Caco-2 (cell line): Measurements from ENCODE around the gene PIGO. TPM values are rescaled to one million over a fixed set of nuclear protein-coding genes. Genes with fewer than 3 reads are reported as not detected.
A peak's percentile ranks its signal among the peaks of the same experiment; 100 is the strongest.

Experiments
- BruUV-seq: library from RNA; stranded (reverse); fragments of 400-500 nt; replicated peaks from 2 replicates; lab custom pipeline; 2021; lab: Mats Ljungman, UMichigan
- CTCF ChIA-PET: fragments of 300-600 bp; sonication (Branson Sonifier 250); formaldehyde crosslinking; loops from one replicate; lab custom pipeline; 2022; ENCODE audit warnings: antibody characterized with exemption; lab: Charles Lee
- POLR2A ChIA-PET: fragments of 300-600 bp; sonication (Branson Sonifier 250); formaldehyde crosslinking; loops from one replicate; lab custom pipeline; 2022; ENCODE audit warnings: antibody characterized with exemption; lab: Charles Lee
- DNase-seq, 2 experiments: peaks; one replicate each; pipeline versions ENCODE4 v3.0.0 to v3.0.0-alpha.2; 2020 to 2022
- H3K27me3 ChIP-seq: replicated peaks from 2 replicates; pipeline ENCODE4 v1.6.0; 2011; ENCODE audit warnings: low read length; ENCODE audit not compliant: control insufficient read depth, insufficient read depth
- H3K36me3 ChIP-seq: 2 replicates; pipeline ENCODE4 v1.5.1; 2011; ENCODE audit warnings: low read length; ENCODE audit not compliant: control insufficient read depth, insufficient read depth
- H3K4me1 ChIP-seq: fragments of 250-450 bp; sonication (Bioruptor Pico); 2 replicates; pipeline ENCODE4 v1.5.1; 2020; ENCODE audit warnings: mild to moderate bottlenecking
- H3K4me3 ChIP-seq: 2 replicates; pipeline ENCODE4 v1.5.1; 2011; ENCODE audit warnings: low read depth, mild to moderate bottlenecking, control low read depth, low read length
- H3K9me3 ChIP-seq: fragments of 250-450 bp; sonication (Bioruptor Pico); 2 replicates; pipeline ENCODE4 v1.5.1; 2020; ENCODE audit warnings: mild to moderate bottlenecking, moderate library complexity
- H3K27ac Mint-ChIP-seq: one replicate; pipeline ENCODE4 v1.8.0; 2022; ENCODE audit warnings: mixed read lengths; ENCODE audit not compliant: unreplicated experiment
- H3K27me3 Mint-ChIP-seq: one replicate; pipeline ENCODE4 v1.8.0; 2022; ENCODE audit warnings: mixed read lengths; ENCODE audit not compliant: insufficient read depth, unreplicated experiment
- H3K36me3 Mint-ChIP-seq: one replicate; pipeline ENCODE4 v1.8.0; 2022; ENCODE audit warnings: mild to moderate bottlenecking, mixed read lengths; ENCODE audit not compliant: insufficient read depth, unreplicated experiment
- H3K4me1 Mint-ChIP-seq: one replicate; pipeline ENCODE4 v1.8.0; 2022; ENCODE audit warnings: low read depth, mixed read lengths; ENCODE audit not compliant: unreplicated experiment
- H3K4me3 Mint-ChIP-seq: one replicate; pipeline ENCODE4 v1.8.0; 2022; ENCODE audit warnings: mild to moderate bottlenecking, moderate library complexity, mixed read lengths; ENCODE audit not compliant: unreplicated experiment
- H3K9me3 Mint-ChIP-seq: one replicate; pipeline ENCODE4 v1.8.0; 2022; ENCODE audit warnings: mixed read lengths; ENCODE audit not compliant: unreplicated experiment
- intact Hi-C: fragments of 100-400 bp; cut with micrococcal nuclease; formaldehyde crosslinking; loops from one replicate; pipeline ENCODE4 v1.10.0; 2022; ENCODE audit not compliant: unreplicated experiment
- total RNA-seq: library from RNA; stranded (reverse); gene quantifications from 2 replicates; pipeline ENCODE4 v1.2.3, GENCODE V29; 2022
- TF ChIP-seq, protein P1 (sequence below), 2 experiments: fragments of 200-600 bp in 1 of 2; IDR thresholded peaks; 1 replicate in 1 of 2; 2 replicates in 1 of 2; pipeline versions ENCODE4 v1.5.1 to v1.8.0; 2011 to 2022; ENCODE audit warnings: antibody characterized with exemption in 1 of 2, control low read depth in 1 of 2, inconsistent platforms in 1 of 2, low read depth in 1 of 2, low read length in 1 of 2, mild to moderate bottlenecking in 1 of 2, moderate library complexity in 1 of 2; ENCODE audit not compliant: insufficient read depth in 1 of 2, severe bottlenecking in 1 of 2, unreplicated experiment in 1 of 2

The PIGO gene
- total RNA-seq, 1 experiment from 2014 or later, result 38.7 TPM

- peaks cover 22% of the 10 kb centered on the region for H3K4me1 Mint-ChIP-seq
- H3K4me1 ChIP-seq, result peaks cover 25% of the 10 kb centered on the region
- CTCF ChIA-PET, result interaction anchor here (0.6 to 3.0 kb wide), 14 partner anchors 10 to 478 kb away, joined by 3 to 54 read pairs (median 4); partner anchors contain the start of genes SIGMAR1, STOML2, UNC13B and VCP
- H3K4me3 Mint-ChIP-seq, result peak within 1 kb of the TSS; percentile 91
- no TSS peak for BruUV-seq
- POLR2A ChIA-PET, result interaction anchor here (0.5 to 3.3 kb wide), 8 partner anchors 13 to 143 kb away, joined by 3 to 26 read pairs (median 6); partner anchors contain the start of genes FANCG, PIGO, STOML2 and UNC13B
- H3K9me3 ChIP-seq, result no peaks in the 10 kb centered on the region
- H3K4me3 ChIP-seq, result peak within 1 kb of the TSS; percentile 92
- H3K36me3 Mint-ChIP-seq, result peaks cover 23% of the 10 kb centered on the region
- no peaks in the 10 kb centered on the region for H3K27me3 ChIP-seq
- no peaks in the 10 kb centered on the region for H3K27me3 Mint-ChIP-seq
- intact Hi-C loops, result loop anchor here (1.0 to 10.0 kb wide), 7 partner anchors 13 to 619 kb away; partner anchors contain the start of genes CREB3, STOML2 and TLN1
- H3K36me3 ChIP-seq, result no peaks in the 10 kb centered on the region
- peak; percentile 98 to 99 for DNase-seq
- H3K9me3 Mint-ChIP-seq, result no peaks in the 10 kb centered on the region
- TF ChIP-seq, protein P1, sequence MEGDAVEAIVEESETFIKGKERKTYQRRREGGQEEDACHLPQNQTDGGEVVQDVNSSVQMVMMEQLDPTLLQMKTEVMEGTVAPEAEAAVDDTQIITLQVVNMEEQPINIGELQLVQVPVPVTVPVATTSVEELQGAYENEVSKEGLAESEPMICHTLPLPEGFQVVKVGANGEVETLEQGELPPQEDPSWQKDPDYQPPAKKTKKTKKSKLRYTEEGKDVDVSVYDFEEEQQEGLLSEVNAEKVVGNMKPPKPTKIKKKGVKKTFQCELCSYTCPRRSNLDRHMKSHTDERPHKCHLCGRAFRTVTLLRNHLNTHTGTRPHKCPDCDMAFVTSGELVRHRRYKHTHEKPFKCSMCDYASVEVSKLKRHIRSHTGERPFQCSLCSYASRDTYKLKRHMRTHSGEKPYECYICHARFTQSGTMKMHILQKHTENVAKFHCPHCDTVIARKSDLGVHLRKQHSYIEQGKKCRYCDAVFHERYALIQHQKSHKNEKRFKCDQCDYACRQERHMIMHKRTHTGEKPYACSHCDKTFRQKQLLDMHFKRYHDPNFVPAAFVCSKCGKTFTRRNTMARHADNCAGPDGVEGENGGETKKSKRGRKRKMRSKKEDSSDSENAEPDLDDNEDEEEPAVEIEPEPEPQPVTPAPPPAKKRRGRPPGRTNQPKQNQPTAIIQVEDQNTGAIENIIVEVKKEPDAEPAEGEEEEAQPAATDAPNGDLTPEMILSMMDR (IDR thresholded peaks at IDR 0.05; ENCODE audit: insufficient read depth in 1 of 2, low read depth in 1 of 2, low read length in 1 of 2, severe bottlenecking in 1 of 2, unreplicated experiment in 1 of 2), result no peak
- H3K27ac Mint-ChIP-seq, result peak within 1 kb of the TSS; percentile 68
These were observed 19.5 kb upstream of the PIGO start, which contains the start of gene ATOSB for GRCh38 chr9:35115680-35116538. Gene ATOSB, minus strand, starts transcription at chr9:35115862. Its CDS starts 7,588 bp downstream, at chr9:35108274.

GRCh38 chr9:35114840-35115628, 18.6 kb upstream of the PIGO start:
- TF ChIP-seq, protein P1 (IDR thresholded peaks at IDR 0.05; ENCODE audit: insufficient read depth in 1 of 2, low read depth in 1 of 2, low read length in 1 of 2, severe bottlenecking in 1 of 2, unreplicated experiment in 1 of 2), result no peak

More at GRCh38 chr9:35114840-35115628, 18.6 kb upstream of the PIGO start:
- Mint-ChIP-seq H3K9me3 (no peaks in the 10 kb centered on the region), H3K36me3 (peaks cover 23% of the 10 kb centered on the region), H3K27ac (peak overlapping the region; percentile 68), H3K27me3 (no peaks in the 10 kb centered on the region), H3K4me3 (peak overlapping the region; percentile 91), H3K4me1 (peaks cover 27% of the 10 kb centered on the region)
- Histone ChIP-seq H3K27me3 (no peaks in the 10 kb centered on the region), H3K36me3 (no peaks in the 10 kb centered on the region), H3K9me3 (no peaks in the 10 kb centered on the region), H3K4me1 (peaks cover 32% of the 10 kb centered on the region), H3K4me3 (peak overlapping the region; percentile 92)
- ChIA-PET CTCF (interaction anchor here (0.6 to 3.0 kb wide), 13 partner anchors 9 to 477 kb away, joined by 3 to 54 read pairs (median 5); partner anchors contain the start of genes SIGMAR1, STOML2, UNC13B and VCP), POLR2A (interaction anchor here (0.5 to 3.3 kb wide), 8 partner anchors 12 to 144 kb away, joined by 3 to 26 read pairs (median 6); partner anchors contain the start of genes FANCG, PIGO, STOML2 and UNC13B)
- peak in 1 of 2 experiments; percentile 41 for DNase-seq
- BruUV-seq, result no TSS peak
- intact Hi-C loops, result loop anchor here (1.0 to 10.0 kb wide), 4 partner anchors 12 to 620 kb away; partner anchors contain the start of genes CREB3, STOML2 and TLN1
